KG1 (cell line): ENCODE data around the gene TUBB8.
"Not testable (repeated sequence)": the region's sequence is repeated elsewhere in the genome, so short reads cannot be mapped to it uniquely, and the experiment has no call there.

Source experiments
- DNase-seq: peaks from one replicate; lab custom pipeline; 2025; lab: John Stamatoyannopoulos, UW

Gene TUBB8

DNA sequence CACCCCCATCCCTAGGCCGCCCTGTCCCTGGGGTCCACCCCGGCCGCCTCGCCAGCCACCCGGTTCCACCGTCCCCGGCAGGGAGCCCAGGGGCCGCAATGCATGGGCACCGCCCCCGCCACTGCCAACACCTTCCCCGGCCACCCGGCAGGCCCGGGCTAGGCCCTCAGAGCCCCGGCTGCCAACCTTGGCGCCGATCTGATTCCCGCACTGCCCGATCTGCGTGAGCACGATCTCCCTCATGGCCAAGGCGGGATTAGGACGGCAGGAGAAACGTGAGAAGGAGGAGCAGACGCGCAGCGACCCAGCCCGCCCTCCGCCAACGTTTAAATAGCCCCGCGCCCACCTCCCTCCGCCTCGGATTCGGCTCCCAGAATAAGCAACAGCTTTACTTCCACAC lies at the start of gene TUBB8:
TUBB8 (minus strand) TSS at position 301 of the 400 bp plus-strand sequence; CDS start at position 243, 58 bp downstream.
- DNase-seq: no peak

DNA sequence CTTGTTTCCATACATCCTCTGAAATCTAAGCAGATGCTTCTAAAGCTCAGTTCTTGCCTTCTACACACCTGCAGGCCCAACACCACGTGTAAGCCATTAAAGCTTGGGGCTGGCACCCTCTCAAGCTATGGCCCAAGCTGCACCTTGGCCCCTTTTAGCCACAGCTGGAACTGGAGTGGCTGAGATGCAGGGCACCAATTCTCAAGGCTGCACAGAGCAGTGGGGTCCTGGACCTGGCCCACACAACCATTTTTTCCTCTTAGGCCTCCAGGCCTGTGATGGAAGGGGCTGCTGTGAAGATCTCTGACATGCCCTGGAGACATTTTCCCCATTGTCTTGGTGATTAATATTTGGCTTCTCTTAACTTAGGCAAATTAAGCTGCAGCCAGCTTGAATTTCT lies 47.4 kb upstream of the TUBB8 start:
- DNase-seq: no peak

DNA sequence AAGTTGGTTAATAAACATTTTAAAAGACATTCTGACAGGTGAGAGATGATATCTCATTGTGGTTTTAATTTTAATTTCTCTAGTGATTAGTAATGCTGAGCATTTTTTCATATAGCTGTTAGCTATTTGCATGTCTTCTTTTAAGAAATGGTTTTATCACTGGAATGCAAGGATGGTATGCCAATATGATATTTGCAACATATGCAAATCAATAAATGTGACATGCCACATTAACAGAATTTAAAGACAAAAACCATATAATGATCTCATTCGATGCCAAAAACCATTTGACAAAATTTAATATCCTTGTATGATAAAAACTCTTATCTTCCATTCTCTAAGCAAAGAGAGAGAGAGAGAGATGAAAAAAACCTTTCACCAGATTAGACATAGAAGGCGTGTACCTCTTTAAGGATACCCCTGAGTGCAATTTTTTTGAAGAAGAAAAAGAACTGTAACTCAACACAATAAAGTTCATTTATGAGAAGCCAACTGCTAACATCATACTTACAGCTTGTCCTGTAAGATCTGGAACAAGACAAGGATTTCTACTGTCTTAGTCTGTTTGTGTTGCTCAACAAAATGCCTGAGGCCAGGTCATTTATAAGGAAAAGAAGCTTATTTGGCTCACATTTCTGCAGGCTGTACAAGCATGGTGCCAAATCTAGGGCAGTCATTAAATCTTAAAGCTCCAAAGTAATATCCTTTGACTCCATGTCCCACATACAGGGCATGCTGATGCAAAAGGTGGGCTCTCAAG lies 46.4 kb upstream of the TUBB8 start:
- no peak for DNase-seq

DNA sequence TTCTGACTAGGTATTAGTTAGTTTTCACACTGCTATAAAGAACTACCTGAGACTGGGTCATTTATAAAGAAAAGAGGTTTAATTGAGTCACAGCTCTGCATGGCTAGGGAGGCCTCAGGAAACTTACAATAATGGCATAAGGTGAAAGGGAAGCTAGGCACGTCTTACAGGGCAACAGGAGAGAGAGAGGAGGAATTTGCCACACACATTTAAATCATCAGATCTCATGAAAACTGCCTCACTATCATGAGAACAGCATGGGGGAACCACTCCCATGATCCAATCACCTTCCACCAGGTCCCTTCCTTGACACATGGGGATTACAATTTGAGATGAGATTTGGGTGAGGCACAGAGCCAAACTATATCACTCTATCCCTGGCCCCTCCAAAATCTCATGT lies 45.5 kb upstream of the TUBB8 start:
- no peak for DNase-seq

DNA sequence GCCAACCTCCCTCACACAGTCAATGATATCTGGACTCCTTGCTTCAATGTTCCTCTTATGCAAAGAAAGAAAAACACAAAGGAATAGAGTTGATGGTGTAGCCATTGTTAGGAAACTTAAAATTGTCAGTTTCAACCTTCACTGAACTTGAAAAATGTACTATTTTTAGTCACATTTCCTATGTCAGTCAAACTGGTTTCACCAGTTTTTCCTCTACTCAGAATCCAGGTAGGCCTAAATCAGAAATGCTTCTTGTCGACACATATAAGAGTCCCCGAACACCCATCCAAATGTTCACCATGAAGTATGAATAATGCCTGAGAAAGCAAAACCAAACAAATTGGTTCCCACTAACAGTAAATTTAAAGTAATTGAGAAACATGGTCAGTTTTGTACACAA lies 43.8 kb upstream of the TUBB8 start:
- no peak for DNase-seq

DNA sequence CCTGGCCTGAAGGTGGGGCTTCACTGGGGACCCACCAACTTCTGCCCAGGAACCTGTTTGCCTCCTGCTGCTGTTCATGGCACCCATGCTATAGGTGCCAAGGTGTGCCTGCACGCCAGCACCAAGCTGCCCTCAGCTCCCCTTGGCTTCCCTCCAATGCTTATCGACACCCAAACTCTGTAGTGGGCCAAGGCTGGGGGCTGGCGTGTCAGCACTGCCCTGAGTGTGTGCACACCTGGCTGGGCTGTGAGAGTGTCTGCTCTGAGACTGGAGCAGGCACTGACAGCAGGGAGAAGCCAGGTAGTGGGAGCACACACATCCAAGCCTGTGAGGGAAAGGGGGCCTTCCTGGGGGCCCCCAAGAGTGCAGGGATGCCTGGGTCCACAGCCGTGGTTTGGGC lies 43.1 kb upstream of the TUBB8 start:
- no peak for DNase-seq

DNA sequence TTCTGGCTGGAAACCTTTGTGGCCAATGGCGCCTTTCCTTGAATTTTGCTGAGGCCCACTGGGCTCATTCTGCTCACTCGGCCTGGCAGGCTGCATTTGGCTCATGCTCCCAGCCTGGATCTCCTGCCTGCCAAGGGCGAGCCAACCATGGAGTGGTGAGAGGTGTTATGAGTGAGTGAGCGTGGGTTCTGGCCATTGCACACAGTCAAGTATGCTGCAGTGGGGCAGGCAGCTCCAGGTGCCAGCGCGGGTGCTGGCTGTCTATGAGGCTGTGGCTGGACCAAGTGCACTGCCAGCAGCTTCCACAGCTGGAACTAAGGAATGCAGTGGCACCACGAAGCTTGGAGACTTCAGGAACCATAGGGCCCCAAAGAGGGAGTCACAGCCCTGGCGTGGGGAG lies 42.2 kb upstream of the TUBB8 start:
- DNase-seq: no peak

DNA sequence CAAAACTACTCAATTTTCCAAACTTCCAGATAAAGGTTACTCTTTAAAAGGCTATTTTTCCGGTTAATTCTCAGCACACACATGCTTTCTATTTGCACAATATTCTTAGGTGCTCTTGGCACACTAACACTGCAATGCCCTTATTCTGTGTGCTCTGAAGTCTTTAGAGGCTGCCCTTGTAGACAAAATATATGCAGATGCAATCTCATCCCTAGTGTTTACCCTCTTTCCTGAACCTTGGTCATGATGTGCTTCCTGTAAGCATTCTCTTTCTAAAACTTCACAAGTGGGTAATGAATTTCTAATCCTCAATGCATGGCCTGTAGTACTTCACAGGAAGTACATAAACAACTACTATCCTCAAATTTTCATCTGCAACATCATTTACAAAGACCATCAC lies 41.1 kb upstream of the TUBB8 start:
- DNase-seq: no peak

DNA sequence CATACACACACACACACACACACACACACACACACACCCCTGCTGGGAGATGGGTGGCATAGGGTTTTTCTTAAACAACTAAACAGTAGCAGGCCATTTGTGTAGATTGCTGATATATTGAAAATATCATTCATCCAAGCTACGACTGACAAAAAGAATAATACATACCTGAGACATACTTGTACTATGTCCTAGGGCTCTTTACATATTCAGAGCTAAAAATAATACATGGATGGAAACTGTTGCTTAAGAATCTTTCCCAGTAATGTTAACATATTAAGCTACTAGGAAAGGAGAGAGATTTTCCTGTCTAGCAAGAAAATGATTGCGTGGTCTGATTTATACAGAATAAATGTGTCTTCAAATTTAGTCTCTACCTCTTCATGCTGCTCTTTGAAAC lies 40.2 kb upstream of the TUBB8 start:
- DNase-seq: no peak

DNA sequence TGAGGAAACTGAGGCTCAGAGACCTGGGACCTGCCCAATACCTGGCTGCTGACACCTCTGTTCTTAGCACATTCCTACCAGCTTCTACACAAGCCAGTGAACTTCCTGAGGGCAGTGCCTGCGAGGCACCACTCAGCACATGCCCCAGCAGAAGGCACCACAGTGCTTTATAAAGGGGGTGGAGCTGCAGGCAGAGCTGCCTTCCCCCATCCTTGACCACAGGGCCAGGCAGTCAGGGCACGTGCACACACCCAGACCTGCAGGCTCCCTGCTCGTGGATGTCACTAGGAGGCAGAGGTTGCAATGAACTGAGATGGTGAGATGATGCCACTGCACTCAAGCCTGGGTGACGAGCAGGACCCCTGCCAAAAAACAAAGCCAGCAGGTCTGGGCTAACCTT lies 39.2 kb upstream of the TUBB8 start:
- DNase-seq: no peak

DNA sequence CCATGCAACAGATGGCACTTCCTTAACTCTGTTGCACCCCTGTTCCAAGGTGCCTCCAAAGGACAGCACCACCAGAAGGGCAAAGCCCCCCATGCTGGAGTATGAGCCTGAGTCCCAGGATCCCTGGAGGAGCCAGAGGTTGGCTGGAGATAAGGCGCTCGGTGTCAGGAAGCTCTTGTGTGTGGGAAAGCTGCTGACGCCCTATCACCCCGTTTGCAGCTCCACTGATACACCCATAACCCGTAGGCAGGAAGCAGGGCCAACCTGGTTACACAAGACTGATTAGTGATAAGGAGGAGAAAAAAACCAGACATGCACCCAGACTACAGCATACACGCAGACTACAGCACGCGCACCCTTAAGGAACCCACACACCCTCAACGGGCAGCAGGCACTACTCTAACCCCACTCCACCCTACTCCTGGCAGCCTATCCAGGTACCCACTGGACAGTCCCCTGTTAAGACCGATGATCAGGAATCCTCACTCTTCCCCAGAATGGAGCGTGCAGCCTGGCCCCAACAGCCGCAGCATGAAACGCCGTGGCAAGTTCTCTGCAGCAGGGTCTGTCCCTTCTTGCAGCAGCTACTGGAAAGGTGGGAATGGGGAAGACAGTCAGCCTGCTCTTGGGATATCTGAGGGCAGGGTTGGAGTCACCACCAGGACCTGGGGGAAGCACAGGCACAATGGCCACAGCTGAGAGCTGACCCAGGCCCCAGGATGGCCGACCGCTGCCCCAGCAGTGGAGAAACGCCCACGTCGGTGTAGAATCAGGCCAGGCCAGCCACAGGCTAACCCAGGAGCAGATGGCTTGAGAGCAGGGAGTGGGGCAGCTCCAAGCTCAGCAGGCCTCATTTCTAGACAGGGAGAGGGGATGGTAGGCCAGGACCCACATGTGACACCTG lies 38.3 kb upstream of the TUBB8 start:
- no peak for DNase-seq

DNA sequence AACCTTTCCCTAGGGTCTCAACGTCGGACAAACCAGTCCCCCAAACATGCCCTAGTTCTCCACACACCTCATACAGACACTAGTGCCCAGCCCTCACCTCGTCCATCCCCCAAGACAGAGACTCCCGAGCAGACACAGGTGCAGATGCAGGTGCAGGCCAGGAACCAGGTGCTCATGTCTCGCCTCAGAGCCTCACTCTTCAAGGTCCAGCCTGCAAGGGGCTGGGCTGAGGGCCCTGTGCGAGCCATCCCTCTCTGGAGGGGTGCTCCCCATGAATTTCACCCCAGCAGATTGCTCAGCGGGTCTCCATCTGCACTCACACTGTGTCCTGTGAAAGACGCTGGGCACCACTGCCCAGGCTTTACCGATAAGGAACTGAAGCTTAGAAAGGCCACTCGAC lies 36.9 kb upstream of the TUBB8 start:
- no peak for DNase-seq

DNA sequence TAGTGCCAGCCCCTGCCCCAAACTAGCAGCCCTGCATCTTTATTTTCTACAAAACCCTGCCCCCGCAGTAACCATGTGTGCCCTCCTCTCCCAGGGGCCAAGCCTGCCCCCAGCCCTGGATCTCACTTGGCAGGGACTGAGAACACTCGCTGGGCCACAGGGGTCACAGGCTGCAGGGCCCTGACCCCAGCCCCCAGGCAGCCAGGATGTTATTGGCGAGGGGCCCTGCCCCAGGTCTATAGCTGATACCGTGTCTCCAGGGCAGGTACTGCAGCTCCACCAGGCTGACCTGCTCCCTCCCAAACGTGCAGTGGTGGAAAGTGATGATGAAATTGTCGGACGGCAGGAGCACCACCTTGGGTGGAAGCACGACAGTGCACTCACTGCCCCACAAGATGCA lies 35.9 kb upstream of the TUBB8 start:
- no peak for DNase-seq

DNA sequence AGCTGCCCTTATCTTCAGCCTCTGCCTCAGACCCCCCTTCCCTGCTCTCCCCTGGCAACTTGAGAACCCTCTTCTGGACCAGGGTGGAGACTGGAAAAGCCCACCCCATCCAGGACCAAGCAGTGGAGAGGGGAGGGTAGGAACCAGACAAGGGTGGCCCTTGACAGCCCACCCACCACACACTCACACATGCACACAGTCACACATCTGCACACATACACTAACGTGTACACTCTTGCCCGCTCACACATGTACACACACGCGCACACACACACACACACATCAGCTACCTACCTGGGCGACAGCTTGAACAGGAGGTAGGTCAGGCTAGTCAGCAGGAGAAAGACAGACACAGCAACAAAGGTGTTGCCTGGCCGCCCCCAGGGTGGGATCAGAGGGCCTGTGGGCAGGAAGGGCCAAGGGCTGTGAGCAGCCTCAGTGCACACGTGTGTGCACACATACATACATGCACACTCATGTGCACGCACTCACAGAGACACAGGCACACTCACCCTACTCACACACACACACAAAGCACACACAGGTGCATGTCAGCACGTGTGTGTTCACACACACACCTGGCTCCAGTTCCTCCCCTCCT lies 34.9 kb upstream of the TUBB8 start:
- no peak for DNase-seq

DNA sequence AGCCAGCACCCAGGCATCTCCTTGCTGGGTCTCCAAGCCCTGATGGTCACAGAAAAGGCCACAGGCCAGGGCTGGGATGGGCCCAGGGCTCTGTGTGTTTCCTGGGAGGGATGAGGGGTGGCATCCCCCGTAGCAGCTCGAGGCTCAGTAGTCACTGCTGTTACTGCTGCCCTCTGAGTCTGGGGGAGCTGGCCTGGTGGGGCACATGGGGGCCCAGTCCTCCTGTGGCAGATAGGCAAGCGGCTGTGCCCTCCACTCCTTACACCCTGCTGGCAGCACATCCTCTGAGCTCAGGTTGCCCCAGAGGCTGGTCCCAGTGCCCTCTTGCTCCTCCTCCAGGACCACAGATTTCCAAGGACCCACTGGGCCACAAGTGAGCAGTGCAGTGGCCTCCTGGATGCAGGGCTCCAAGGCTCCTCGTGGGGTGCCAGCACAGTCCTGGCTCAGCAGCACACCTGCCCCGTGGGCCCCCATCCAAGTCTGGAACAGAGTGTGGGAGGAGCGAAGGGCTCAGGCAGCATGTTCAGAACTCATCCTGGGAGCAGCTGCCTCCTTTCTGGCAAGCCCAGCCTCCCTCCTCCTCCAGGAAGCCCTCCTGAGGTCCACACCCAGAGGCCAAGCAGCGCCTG lies 31.5 kb upstream of the TUBB8 start:
- no peak for DNase-seq

DNA sequence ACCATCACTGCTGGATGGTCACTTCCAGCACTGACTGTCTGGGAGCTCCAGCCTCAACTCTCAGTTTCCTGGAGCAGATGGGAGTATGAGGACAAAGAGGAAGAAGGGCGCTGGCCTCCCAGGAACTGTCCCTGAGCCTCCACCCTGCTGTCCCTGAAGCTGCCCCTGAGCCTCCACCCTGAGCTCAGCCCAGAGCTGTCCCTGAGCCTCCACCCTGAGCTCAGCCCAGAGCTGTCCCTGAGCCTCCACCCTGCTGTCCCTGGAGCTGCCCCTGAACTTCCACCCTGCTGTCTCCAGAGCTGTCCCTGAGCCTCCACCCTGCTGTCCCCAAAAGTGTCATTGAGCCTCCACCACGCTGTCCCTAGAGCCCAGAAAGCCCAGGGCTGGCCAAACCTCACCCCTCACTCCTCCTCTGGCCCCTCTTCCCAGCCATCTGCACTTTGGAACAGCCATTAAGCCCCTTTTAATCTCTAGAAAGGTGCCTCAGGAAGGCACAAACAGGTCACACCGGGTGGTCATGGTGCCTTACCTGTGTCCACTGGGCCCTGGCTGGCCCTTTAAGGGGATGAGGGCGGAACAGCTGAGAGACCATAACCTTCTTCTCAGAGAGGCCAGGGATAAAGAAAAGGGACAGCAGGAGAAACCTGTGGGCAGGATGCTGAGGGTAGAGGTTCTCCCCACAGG lies 30.6 kb upstream of the TUBB8 start:
- no peak for DNase-seq

DNA sequence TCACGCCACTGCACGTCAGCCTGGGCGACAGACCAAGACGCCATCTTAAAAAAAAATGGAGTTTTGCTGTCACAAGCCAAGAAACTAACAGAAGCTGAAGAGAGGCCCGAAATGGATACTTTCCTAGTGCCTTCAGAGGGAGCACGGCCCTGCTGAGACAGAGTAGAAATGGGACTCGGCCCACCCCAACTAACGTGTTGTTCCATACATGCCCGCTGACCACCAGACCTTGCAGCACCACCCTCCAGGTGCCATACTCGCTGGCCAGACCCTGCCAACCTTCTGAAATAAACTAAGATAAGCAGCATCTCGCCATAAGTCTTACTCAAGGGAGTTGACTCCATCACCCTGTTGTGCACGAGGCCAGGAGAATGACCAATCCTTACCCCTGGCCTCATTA lies 29.5 kb upstream of the TUBB8 start:
- DNase-seq: no peak

DNA sequence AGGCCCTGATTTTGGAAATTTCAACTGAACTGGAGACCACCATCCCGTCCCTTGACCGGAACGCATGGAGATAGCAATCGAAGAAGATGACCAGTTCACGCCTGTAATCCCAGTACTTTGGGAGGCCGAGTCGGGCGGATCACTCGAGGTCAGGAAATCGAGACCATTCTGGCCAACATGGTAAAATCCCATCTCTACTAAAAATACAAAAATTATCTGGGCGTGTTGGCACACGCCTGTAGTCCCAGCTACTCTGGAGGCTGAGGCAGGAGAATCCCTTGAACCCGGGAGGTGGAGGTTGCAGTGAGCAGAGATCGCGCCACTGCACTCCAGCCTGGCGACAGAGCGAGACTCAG lies 25.1 kb upstream of the TUBB8 start:
- DNase-seq: not testable (repeated sequence)

DNA sequence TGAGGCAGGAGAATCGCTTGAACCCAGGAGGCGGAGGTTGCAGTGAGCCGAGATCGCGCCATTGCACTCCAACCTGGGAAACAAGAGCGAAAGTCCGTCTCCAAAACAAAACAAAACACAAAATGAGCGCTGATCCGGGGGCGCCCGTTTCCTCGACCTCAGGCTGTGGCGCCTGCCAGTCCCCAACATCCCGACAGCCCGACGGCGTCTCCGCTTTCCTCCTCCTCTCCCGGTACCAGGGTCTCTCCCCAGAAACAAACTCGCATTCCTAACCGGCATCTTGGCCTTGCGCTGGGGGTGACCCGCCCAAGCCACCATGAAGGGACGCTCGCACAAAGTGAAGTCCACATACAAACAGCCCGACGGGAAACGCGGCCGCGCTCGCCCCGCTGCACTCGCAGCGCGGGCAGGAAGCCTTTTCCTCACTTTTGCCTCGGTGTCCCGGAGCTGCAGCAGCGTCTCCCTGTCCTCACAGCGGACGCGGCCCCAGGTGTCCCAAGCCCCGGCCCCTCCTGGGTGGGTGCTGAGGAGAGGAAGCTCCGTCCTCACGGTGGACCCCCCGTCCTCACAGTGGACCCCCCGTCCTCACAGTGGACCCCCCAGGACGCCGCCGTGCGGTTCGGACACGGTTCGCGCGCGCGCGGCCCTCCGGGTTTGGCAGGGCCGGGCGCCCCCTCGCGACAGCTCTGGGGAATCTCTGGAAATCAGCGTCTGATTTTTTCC lies 24.6 kb upstream of the TUBB8 start:
- not testable (repeated sequence) for DNase-seq

DNA sequence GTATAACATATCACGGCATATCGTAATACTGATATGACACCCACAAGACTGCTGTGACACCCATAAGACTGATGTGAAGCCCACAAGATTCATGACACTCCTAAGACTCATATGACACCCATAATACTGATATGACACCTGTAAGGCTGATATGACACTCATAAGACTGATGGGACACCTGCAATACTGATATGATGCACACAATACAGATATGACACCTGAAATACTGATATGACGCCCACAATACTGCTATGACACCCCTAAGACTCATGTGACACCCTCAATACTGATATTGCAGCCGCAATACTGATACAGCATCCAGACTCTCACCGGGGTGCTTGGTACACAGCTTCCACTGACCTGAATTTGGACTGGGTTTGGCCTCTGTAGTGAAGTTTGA lies 19.1 kb upstream of the TUBB8 start:
- DNase-seq: not testable (repeated sequence)

DNA sequence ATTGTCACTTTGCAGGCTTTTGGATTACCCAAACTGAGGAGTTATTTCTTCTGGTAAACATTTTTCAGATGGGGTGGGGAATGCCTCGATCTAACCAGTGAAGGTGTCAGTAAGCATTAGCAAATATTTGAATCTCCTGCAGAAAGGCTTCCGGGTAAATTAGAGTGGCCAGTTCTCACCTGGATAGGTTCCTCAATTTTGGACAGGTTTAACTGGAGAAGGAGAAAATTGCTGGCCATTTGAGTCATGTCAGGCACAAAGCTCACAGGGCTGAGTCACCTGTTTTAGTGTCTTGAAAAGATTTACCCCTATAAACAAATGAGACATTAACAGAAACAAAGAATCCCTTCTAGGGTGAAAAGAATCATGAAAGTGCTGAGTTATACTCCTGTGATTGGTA lies 830 bp upstream of the TUBB8 start:
- not testable (repeated sequence) for DNase-seq
